ENCODE measurements around the gene UBE2E2. TPM values are rescaled to one million over a fixed set of nuclear protein-coding genes. Genes with fewer than 3 reads are reported as not detected.

Gene UBE2E2
- total and polyA plus RNA-seq, 2 donors (not counting 1 experiment from before 2014, with no cell fraction given) = 16.0 to 45.0 TPM

DNA sequence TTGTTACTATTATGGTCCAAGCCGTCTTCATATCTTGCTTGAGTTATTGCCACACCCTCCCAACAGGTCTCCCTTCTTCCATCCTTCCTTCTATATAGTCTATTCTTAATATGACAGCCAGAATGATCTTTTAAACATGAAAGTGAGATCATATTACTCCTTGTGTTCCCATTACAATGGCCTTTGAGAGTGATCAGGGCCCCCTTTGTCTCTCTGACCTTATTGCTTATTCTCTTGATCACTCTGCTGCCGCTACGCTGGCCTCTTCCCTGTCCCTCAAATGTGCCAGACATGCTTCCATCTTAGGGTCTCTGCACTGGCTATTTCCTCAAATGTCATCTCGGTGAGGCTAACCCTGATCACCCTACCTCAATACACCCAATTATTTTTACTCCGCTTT is 38.1 kb downstream of the UBE2E2 start:
- intact Hi-C loops (cut with micrococcal nuclease) = loop anchor here (2.0 kb wide), 1 partner anchor 16 kb away; no protein-coding TSS in a partner anchor
- POLR2A ChIA-PET = no interaction called here
- Mint-ChIP-seq H3K4me3 (no peak overlapping the region), H3K9me3 (ENCODE audit: insufficient read depth) (no peaks in the 10 kb centered on the region), H3K27ac (no peak overlapping the region), H3K4me1 (peaks cover 55% of the 10 kb centered on the region), H3K27me3 (no peaks in the 10 kb centered on the region)
- TF ChIP-seq, protein P1, sequence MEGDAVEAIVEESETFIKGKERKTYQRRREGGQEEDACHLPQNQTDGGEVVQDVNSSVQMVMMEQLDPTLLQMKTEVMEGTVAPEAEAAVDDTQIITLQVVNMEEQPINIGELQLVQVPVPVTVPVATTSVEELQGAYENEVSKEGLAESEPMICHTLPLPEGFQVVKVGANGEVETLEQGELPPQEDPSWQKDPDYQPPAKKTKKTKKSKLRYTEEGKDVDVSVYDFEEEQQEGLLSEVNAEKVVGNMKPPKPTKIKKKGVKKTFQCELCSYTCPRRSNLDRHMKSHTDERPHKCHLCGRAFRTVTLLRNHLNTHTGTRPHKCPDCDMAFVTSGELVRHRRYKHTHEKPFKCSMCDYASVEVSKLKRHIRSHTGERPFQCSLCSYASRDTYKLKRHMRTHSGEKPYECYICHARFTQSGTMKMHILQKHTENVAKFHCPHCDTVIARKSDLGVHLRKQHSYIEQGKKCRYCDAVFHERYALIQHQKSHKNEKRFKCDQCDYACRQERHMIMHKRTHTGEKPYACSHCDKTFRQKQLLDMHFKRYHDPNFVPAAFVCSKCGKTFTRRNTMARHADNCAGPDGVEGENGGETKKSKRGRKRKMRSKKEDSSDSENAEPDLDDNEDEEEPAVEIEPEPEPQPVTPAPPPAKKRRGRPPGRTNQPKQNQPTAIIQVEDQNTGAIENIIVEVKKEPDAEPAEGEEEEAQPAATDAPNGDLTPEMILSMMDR (IDR thresholded peaks at IDR 0.05) = no peak
- TF ChIP-seq EZH2 (IDR thresholded peaks at IDR 0.05; ENCODE audit: borderline replicate concordance, insufficient read depth, low read depth, low read length, poor library complexity, severe bottlenecking) = no peak
- no peak overlapping the region for H3K4me2 ChIP-seq (replicated peaks; ENCODE audit: low read depth, low read length, poor library complexity, severe bottlenecking)
- peaks cover 8 to 12% of the 10 kb centered on the region in 2 donors for H3K4me1 ChIP-seq (ENCODE audit: control insufficient read depth in 2 of 2, insufficient read depth in 2 of 2, low read length in 2 of 2)
- H2AFZ ChIP-seq (ENCODE audit: insufficient read depth, low read depth, low read length, poor library complexity, severe bottlenecking) = no peak overlapping the region
- no peaks in the 10 kb centered on the region for H3K36me3 ChIP-seq (replicated peaks in 1 of 2; ENCODE audit: control extremely low read depth in 1 of 2, control insufficient read depth in 1 of 2, extremely low read depth in 1 of 2, insufficient read depth in 2 of 2, low read length in 1 of 2)
- no peak overlapping the region for H3K4me3 ChIP-seq (ENCODE audit: control extremely low read depth in 1 of 5, extremely low read depth in 1 of 5, insufficient read depth in 1 of 5, low read depth in 2 of 5, low read length in 4 of 5)
- CTCF ChIA-PET = no interaction called here
- no peak for ATAC-seq (ENCODE audit: low read depth)
- no peaks in the 10 kb centered on the region for H3K27me3 ChIP-seq (replicated peaks in 1 of 4; ENCODE audit: control extremely low read depth in 1 of 4, control insufficient read depth in 3 of 4, insufficient read depth in 4 of 4, low read length in 3 of 4)
- 100% methylated on average over 2 of the region's 5 CpGs for WGBS (ENCODE audit: insufficient coverage)
- H3K79me2 ChIP-seq (ENCODE audit: control insufficient read depth, insufficient read depth, low read length) = peaks cover 96% of the 10 kb centered on the region
- no peak for DNase-seq
- H3K27ac ChIP-seq (ENCODE audit: low read length in 2 of 2) = no peak overlapping the region
- no peak overlapping the region for H3K9ac ChIP-seq (ENCODE audit: low read length)
- H3K9me3 ChIP-seq (ENCODE audit: control extremely low read depth in 1 of 3, control insufficient read depth in 2 of 3, insufficient read depth in 1 of 3, low read length in 2 of 3) = peaks cover 0 to 3% (median 0%) of the 10 kb centered on the region in 3 donors
- H4K20me1 ChIP-seq (ENCODE audit: control insufficient read depth, insufficient read depth, low read length, poor library complexity, severe bottlenecking) = peaks cover 55% of the 10 kb centered on the region

DNA sequence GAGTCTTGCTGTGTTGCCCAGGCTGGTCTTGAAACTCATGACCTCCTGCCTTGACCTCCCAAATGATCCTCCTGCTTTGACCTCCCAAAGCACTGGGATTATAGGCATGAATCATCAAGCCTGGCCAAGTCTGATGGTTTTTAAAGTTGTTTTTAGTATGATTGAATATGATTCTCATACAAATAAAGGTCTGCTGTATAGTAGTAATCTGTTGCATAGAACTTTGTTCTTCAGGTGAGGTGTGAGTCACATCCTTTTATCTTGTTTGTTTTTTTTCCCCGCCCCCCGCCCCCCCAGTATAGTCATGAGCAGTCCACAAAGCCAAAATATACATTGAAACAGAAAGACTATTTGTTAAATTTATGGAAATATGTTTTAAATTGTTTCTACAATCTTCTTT is 39.0 kb downstream of the UBE2E2 start:
- Histone ChIP-seq H3K27ac (ENCODE audit: low read length in 2 of 2) (no peak overlapping the region), H3K9ac (ENCODE audit: low read length) (no peak overlapping the region), H3K9me3 (ENCODE audit: control extremely low read depth in 1 of 3, control insufficient read depth in 2 of 3, insufficient read depth in 1 of 3, low read length in 2 of 3) (peaks cover 0 to 3% (median 0%) of the 10 kb centered on the region in 3 donors), H3K4me3 (ENCODE audit: control extremely low read depth in 1 of 5, extremely low read depth in 1 of 5, insufficient read depth in 1 of 5, low read depth in 2 of 5, low read length in 4 of 5) (no peak overlapping the region), H3K4me2 (replicated peaks; ENCODE audit: low read depth, low read length, poor library complexity, severe bottlenecking) (no peak overlapping the region), H2AFZ (ENCODE audit: insufficient read depth, low read depth, low read length, poor library complexity, severe bottlenecking) (no peak overlapping the region), H3K27me3 (replicated peaks in 1 of 4; ENCODE audit: control extremely low read depth in 1 of 4, control insufficient read depth in 3 of 4, insufficient read depth in 4 of 4, low read length in 3 of 4) (no peaks in the 10 kb centered on the region), H4K20me1 (ENCODE audit: control insufficient read depth, insufficient read depth, low read length, poor library complexity, severe bottlenecking) (peaks cover 54% of the 10 kb centered on the region), H3K4me1 (ENCODE audit: control insufficient read depth in 2 of 2, insufficient read depth in 2 of 2, low read length in 2 of 2) (peaks cover 0 to 6% of the 10 kb centered on the region in 2 donors), H3K36me3 (replicated peaks in 1 of 2; ENCODE audit: control extremely low read depth in 1 of 2, control insufficient read depth in 1 of 2, extremely low read depth in 1 of 2, insufficient read depth in 2 of 2, low read length in 1 of 2) (no peaks in the 10 kb centered on the region), H3K79me2 (ENCODE audit: control insufficient read depth, insufficient read depth, low read length) (peaks cover 96% of the 10 kb centered on the region)
- no peak overlapping the region for H3K27ac Mint-ChIP-seq
- no peak overlapping the region for H3K4me3 Mint-ChIP-seq
- ChIA-PET CTCF (no interaction called here), POLR2A (no interaction called here)
- H3K9me3 Mint-ChIP-seq (ENCODE audit: insufficient read depth) = no peaks in the 10 kb centered on the region
- no CpG with 5 or more reads among the region's 2 CpGs for WGBS (ENCODE audit: insufficient coverage)
- peaks cover 47% of the 10 kb centered on the region for H3K4me1 Mint-ChIP-seq
- no peaks in the 10 kb centered on the region for H3K27me3 Mint-ChIP-seq
- DNase-seq = no peak
- no peak for ATAC-seq (ENCODE audit: low read depth)
- TF ChIP-seq, protein P1 (IDR thresholded peaks at IDR 0.05) = no peak
- no peak for TF ChIP-seq EZH2 (IDR thresholded peaks at IDR 0.05; ENCODE audit: borderline replicate concordance, insufficient read depth, low read depth, low read length, poor library complexity, severe bottlenecking)
- intact Hi-C loops (cut with micrococcal nuclease) = no loop called here

Data from B cell (primary cell).